HepG2 (cell line): Measurements from ENCODE around the gene NFATC3. TPM values are rescaled to one million over a fixed set of nuclear protein-coding genes. Genes with fewer than 3 reads are reported as not detected.
A peak's percentile ranks its signal among the peaks of the same experiment; 100 is the strongest.
"Not testable (repeated sequence)": the region's sequence is repeated elsewhere in the genome, so short reads cannot be mapped to it uniquely, and the experiment has no call there.

Experiments used
- ATAC-seq: fragments of 200-7000 bp; cut with Tn5 transposase; 3 replicates; pipeline ENCODE4 v1.9.1; 2020; ENCODE audit warnings: mild to moderate bottlenecking, moderate library complexity
- BruUV-seq: library from RNA; stranded (reverse); fragments of 400-500 nt; replicated peaks from 2 replicates; lab custom pipeline; 2021; lab: Mats Ljungman, UMichigan
- CTCF ChIA-PET: fragments of 300-600 bp; formaldehyde crosslinking; extraction: SDS; loops from one replicate; lab custom pipeline; 2021; ENCODE audit warnings: low total read pairs, inconsistent platforms, low intra/inter-chr PET ratio; lab: Yijun Ruan, JAX
- POLR2A ChIA-PET: fragments of 350-600 bp; sonication (Branson Sonifier 250); formaldehyde crosslinking; loops from one replicate; lab custom pipeline; 2020; ENCODE audit warnings: antibody characterized with exemption, inconsistent platforms; lab: Yijun Ruan, JAX
- DNase-seq: peaks from one replicate; pipeline ENCODE4 v3.0.0-alpha.2; 2015; ENCODE audit warnings: low spot score
- FAIRE-seq: peaks from 3 replicates; lab custom pipeline; 2011; peaks lifted over from hg19 to GRCh38; lab: Jason Lieb, UNC
- H2AFZ ChIP-seq: one replicate; pipeline ENCODE4 v1.6.1; 2011; ENCODE audit warnings: low read length, inconsistent platforms
- H3K27ac ChIP-seq: fragments of 300-600 bp; 3 replicates; pipeline ENCODE4 v1.8.0; 2011; ENCODE audit warnings: mixed run types, mild to moderate bottlenecking, mixed read lengths, low read length, inconsistent platforms; ENCODE audit not compliant: insufficient read depth; ENCODE audit errors: extremely low read length
- H3K27me3 ChIP-seq, 2 experiments: fragments of 200-600 bp in 1 of 2; 2 replicates in 1 of 2; 3 replicates in 1 of 2; pipeline versions ENCODE4 v1.6.0 to v1.8.0; 2011; ENCODE audit warnings: low read length in 2 of 2, mild to moderate bottlenecking in 2 of 2, moderate library complexity in 2 of 2, inconsistent platforms in 1 of 2; ENCODE audit not compliant: insufficient read depth in 2 of 2, control insufficient read depth in 1 of 2
- H3K36me3 ChIP-seq, 2 experiments: fragments of 200-600 bp in 1 of 2; replicated peaks in 1 of 2; 2 replicates in 1 of 2; 3 replicates in 1 of 2; pipeline versions ENCODE4 v1.5.1 to v1.8.0; 2011; ENCODE audit warnings: low read length in 2 of 2, inconsistent platforms in 1 of 2; ENCODE audit not compliant: insufficient read depth in 2 of 2, control insufficient read depth in 1 of 2
- H3K4me1 ChIP-seq: 2 replicates; pipeline ENCODE4 v1.5.1; 2012; ENCODE audit warnings: low read length, inconsistent platforms; ENCODE audit not compliant: insufficient read depth
- H3K4me2 ChIP-seq: 2 replicates; pipeline ENCODE4 v1.6.0; 2011; ENCODE audit warnings: low read depth, low read length, inconsistent platforms
- H3K4me3 ChIP-seq, 3 experiments: fragments of 200-600 bp in 1 of 3; sonication (generic), shearing (Covaris generic) in 1 of 3; replicated peaks in 1 of 3; 2 replicates each; pipeline ENCODE4 v1.5.1; 2011 to 2016; ENCODE audit warnings: low read length in 3 of 3, inconsistent platforms in 2 of 3, low read depth in 2 of 3, mild to moderate bottlenecking in 2 of 3, control low read depth in 1 of 3, mixed read lengths in 1 of 3; ENCODE audit not compliant: insufficient read depth in 1 of 3
- H3K79me2 ChIP-seq: one replicate; pipeline ENCODE4 v1.6.1; 2011; ENCODE audit warnings: low read length, inconsistent platforms; ENCODE audit not compliant: insufficient read depth
- H3K9ac ChIP-seq: 2 replicates; pipeline ENCODE4 v1.6.0; 2011; ENCODE audit warnings: mild to moderate bottlenecking, low read depth, low read length, inconsistent platforms; ENCODE audit not compliant: insufficient read depth
- H3K9me3 ChIP-seq: 2 replicates; pipeline ENCODE4 v1.5.1; 2012; ENCODE audit warnings: mild to moderate bottlenecking, low read length
- H4K20me1 ChIP-seq: 2 replicates; pipeline ENCODE4 v1.6.0; 2011; ENCODE audit warnings: inconsistent platforms, mild to moderate bottlenecking, low read length, moderate library complexity; ENCODE audit not compliant: insufficient read depth
- ZNF329 ChIP-seq: sonication (generic); formaldehyde crosslinking; IDR thresholded peaks from 2 replicates; pipeline ENCODE4 v1.9.0; 2021; ENCODE audit warnings: low read depth, mild to moderate bottlenecking, missing genetic modification reagents
- WGBS: methylation state at CpG from one replicate; pipeline ENCODE4 v1.1.6; 2017; ENCODE audit warnings: low lambda C conversion rate; 5-methylcytosine and 5-hydroxymethylcytosine counted together
- in situ Hi-C: cut with HindIII; loops from 2 replicates; pipeline ENCODE4 v1.10.0; 2017; ENCODE audit warnings: low pct_unique_long_range_greater_than_20kb; ENCODE audit not compliant: extremely low pct_ligation_motif_present
- intact Hi-C: fragments of 100-400 bp; cut with micrococcal nuclease; formaldehyde crosslinking; loops from one replicate; pipeline ENCODE4 v1.10.0; 2022; ENCODE audit not compliant: unreplicated experiment
- polyA plus RNA-seq, 8 experiments: library from polyadenylated mRNA; depleted of rRNA in 3 of 8; stranded (reverse) in 7 of 8; unstranded in 1 of 8; fragments of >200 nt; fragmentation: Illumina TruSeq in 4 of 8; extraction: Trizol in 4 of 8; gene quantifications; 2 replicates each; pipeline versions ENCODE4 v1.2.1 to v1.2.3, GENCODE V29; 2011 to 2016; ENCODE audit warnings: low read depth in 4 of 8, missing spikeins in 1 of 8, mixed read lengths in 1 of 8; ENCODE audit not compliant: insufficient read depth in 1 of 8
- total RNA-seq, 5 experiments: library from RNA; depleted of rRNA; stranded (reverse); fragments of >200 nt; fragmentation: Illumina TruSeq; extraction: Trizol; gene quantifications; 2 replicates each; pipeline ENCODE4 v1.2.3, GENCODE V29; 2016; ENCODE audit warnings: low read depth in 1 of 5
- TF ChIP-seq, protein P1 (sequence below): sonication (generic); formaldehyde crosslinking; IDR thresholded peaks from 2 replicates; pipeline ENCODE4 v1.5.0; 2020; ENCODE audit warnings: mild to moderate bottlenecking, missing genetic modification reagents

NFATC3 gene
- total and polyA plus RNA-seq, 2 of the 13 experiments (the other 11 are each of a cell fraction or from before 2014, with no cell fraction given): 52.6 to 62.7 TPM

- H3K4me2 ChIP-seq: no peak overlapping the region
- ATAC-seq (no peak), FAIRE-seq (no peak), DNase-seq (no peak)
- no peak overlapping the region for H3K27ac ChIP-seq
- CTCF ChIA-PET: no interaction called here
- H3K27me3 ChIP-seq: no peaks in the 10 kb centered on the region
- no peak overlapping the region for H2AFZ ChIP-seq
- no peak for TF ChIP-seq ZNF329
- TF ChIP-seq, protein P1, sequence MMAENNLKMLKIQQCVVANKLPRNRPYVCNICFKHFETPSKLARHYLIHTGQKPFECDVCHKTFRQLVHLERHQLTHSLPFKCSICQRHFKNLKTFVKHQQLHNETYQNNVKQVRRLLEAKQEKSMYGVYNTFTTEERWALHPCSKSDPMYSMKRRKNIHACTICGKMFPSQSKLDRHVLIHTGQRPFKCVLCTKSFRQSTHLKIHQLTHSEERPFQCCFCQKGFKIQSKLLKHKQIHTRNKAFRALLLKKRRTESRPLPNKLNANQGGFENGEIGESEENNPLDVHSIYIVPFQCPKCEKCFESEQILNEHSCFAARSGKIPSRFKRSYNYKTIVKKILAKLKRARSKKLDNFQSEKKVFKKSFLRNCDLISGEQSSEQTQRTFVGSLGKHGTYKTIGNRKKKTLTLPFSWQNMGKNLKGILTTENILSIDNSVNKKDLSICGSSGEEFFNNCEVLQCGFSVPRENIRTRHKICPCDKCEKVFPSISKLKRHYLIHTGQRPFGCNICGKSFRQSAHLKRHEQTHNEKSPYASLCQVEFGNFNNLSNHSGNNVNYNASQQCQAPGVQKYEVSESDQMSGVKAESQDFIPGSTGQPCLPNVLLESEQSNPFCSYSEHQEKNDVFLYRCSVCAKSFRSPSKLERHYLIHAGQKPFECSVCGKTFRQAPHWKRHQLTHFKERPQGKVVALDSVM (CRISPR knock-in tag): peak; percentile 36; the same call in 1 of the 2 replicates
- H3K9me3 ChIP-seq: peaks cover 4% of the 10 kb centered on the region; the same call in 1 of the 2 replicates
- BruUV-seq: no TSS peak
- no peak overlapping the region for H3K4me3 ChIP-seq
- WGBS: 99% methylated on average over 3 of the region's 3 CpGs
- POLR2A ChIA-PET: no interaction called here
- intact Hi-C loops (no loop called here), in situ Hi-C loops (no loop called here)
- H4K20me1 ChIP-seq: peaks cover 28% of the 10 kb centered on the region; the same call in 1 of the 2 replicates
- peaks cover 69% of the 10 kb centered on the region for H3K4me1 ChIP-seq
- H3K9ac ChIP-seq: no peak overlapping the region
- H3K79me2 ChIP-seq: peaks cover 95% of the 10 kb centered on the region
- H3K36me3 ChIP-seq: no peaks in the 10 kb centered on the region
Observed at GRCh38 chr16:68105611-68106010, 20.4 kb downstream of the NFATC3 start.

- peaks cover 12% of the 10 kb centered on the region for H3K9me3 ChIP-seq
- H3K36me3 ChIP-seq, H3K27ac ChIP-seq, H3K9ac ChIP-seq, H2AFZ ChIP-seq, intact Hi-C loops, CTCF ChIA-PET, H3K4me3 ChIP-seq, FAIRE-seq, DNase-seq, in situ Hi-C loops, BruUV-seq, POLR2A ChIA-PET, H3K27me3 ChIP-seq, H3K4me2 ChIP-seq, ATAC-seq: not testable (repeated sequence)
- 94% methylated on average over 9 of the region's 9 CpGs for WGBS
- H4K20me1 ChIP-seq: peaks cover 31% of the 10 kb centered on the region; the same call in 1 of the 2 replicates
- H3K4me1 ChIP-seq: peaks cover 79% of the 10 kb centered on the region
- H3K79me2 ChIP-seq: peaks cover 95% of the 10 kb centered on the region
Observed at GRCh38 chr16:68107230-68107928, 22.2 kb downstream of the NFATC3 start.

- H3K36me3 ChIP-seq, H3K27me3 ChIP-seq, H3K27ac ChIP-seq, in situ Hi-C loops, DNase-seq, BruUV-seq, ATAC-seq, FAIRE-seq, intact Hi-C loops, H3K9ac ChIP-seq, H3K4me3 ChIP-seq, H3K4me2 ChIP-seq, CTCF ChIA-PET, H2AFZ ChIP-seq: not testable (repeated sequence)
- 96% methylated on average over 5 of the region's 5 CpGs for WGBS
- H3K9me3 ChIP-seq: peaks cover 12% of the 10 kb centered on the region
- H3K4me1 ChIP-seq: peaks cover 81% of the 10 kb centered on the region
- H4K20me1 ChIP-seq: peaks cover 30% of the 10 kb centered on the region; the same call in 1 of the 2 replicates
- peaks cover 93% of the 10 kb centered on the region for H3K79me2 ChIP-seq
- POLR2A ChIA-PET: interaction anchor here (1.9 kb wide), 1 partner anchor 29 kb away, joined by 4 read pairs; no protein-coding TSS in a partner anchor
Observed at GRCh38 chr16:68109156-68109555, 24.0 kb downstream of the NFATC3 start.
